HG03139 (cell line): ENCODE measurements around the gene SELENOF.
A peak's percentile ranks its signal among the peaks of the same experiment; 100 is the strongest.
"Not testable (repeated sequence)": the region's sequence is repeated elsewhere in the genome, so short reads cannot be mapped to it uniquely, and the experiment has no call there.

Source experiments
- ATAC-seq: cut with Tn5 transposase; IDR thresholded peaks from one replicate; pipeline ENCODE4 v1.9.1; 2021; ENCODE audit not compliant: unreplicated experiment

SELENOF gene

GRCh38 chr1:86922445-86922844, 8.5 kb upstream of the SELENOF start:
- ATAC-seq, result no peak

- ATAC-seq, result no peak
Measured at GRCh38 chr1:86916752-86917151, 2.8 kb upstream of the SELENOF start.

GRCh38 chr1:86915737-86916235, 1.9 kb upstream of the SELENOF start:
- no peak for ATAC-seq

- peak; percentile 28 for ATAC-seq
Measured at GRCh38 chr1:86914998-86915736, 1.2 kb upstream of the SELENOF start.

GRCh38 chr1:86914601-86914997, 673 bp upstream of the SELENOF start, which contains the start of gene HS2ST1:
Gene HS2ST1, plus strand, starts transcription at chr1:86914635.
- no peak for ATAC-seq

- ATAC-seq, result no peak
Measured at GRCh38 chr1:86913399-86913895, 479 bp downstream of the SELENOF start.

GRCh38 chr1:86912281-86912900, 1.5 kb downstream of the SELENOF start:
- ATAC-seq, result no peak

GRCh38 chr1:86906419-86906818, 7.5 kb downstream of the SELENOF start:
- ATAC-seq, result no peak

GRCh38 chr1:86905875-86906274, 8.1 kb downstream of the SELENOF start:
- ATAC-seq, result no peak

GRCh38 chr1:86899401-86899800, 14.5 kb downstream of the SELENOF start:
- ATAC-seq, result not testable (repeated sequence)

- ATAC-seq, result no peak
Measured at GRCh38 chr1:86888327-86888726, 25.6 kb downstream of the SELENOF start.

- no peak for ATAC-seq
Measured at GRCh38 chr1:86887479-86888162, 26.3 kb downstream of the SELENOF start.

GRCh38 chr1:86875722-86876121, 38.2 kb downstream of the SELENOF start:
- ATAC-seq, result no peak

GRCh38 chr1:86872086-86872485, 41.8 kb downstream of the SELENOF start:
- ATAC-seq, result no peak

GRCh38 chr1:86871001-86871400, 42.9 kb downstream of the SELENOF start:
- no peak for ATAC-seq

- no peak for ATAC-seq
Measured at GRCh38 chr1:86868477-86868876, 45.4 kb downstream of the SELENOF start.

GRCh38 chr1:86867278-86867677, 46.6 kb downstream of the SELENOF start:
- not testable (repeated sequence) for ATAC-seq

- ATAC-seq, result no peak
Measured at GRCh38 chr1:86866665-86867064, 47.3 kb downstream of the SELENOF start.

- no peak for ATAC-seq
Measured at GRCh38 chr1:86865973-86866637, 47.8 kb downstream of the SELENOF start.

GRCh38 chr1:86862920-86863319, 51.0 kb downstream of the SELENOF start:
- ATAC-seq, result no peak

GRCh38 chr1:86861424-86861823, 52.5 kb downstream of the SELENOF start:
- no peak for ATAC-seq
